ENCODE measurements around the gene CCDC74B. TPM values are rescaled to one million over a fixed set of nuclear protein-coding genes. Genes with fewer than 3 reads are reported as not detected.
A peak's percentile ranks its signal among the peaks of the same experiment; 100 is the strongest.
"Not testable (repeated sequence)": the region's sequence is repeated elsewhere in the genome, so short reads cannot be mapped to it uniquely, and the experiment has no call there.

CCDC74B gene
- total RNA-seq, 1 experiment from 2014 or later, result 0.85 TPM

GRCh38 chr2:130166611-130167010, 21.7 kb upstream of the CCDC74B start:
- not testable (repeated sequence) for DNase-seq (ENCODE audit: low read depth)

GRCh38 chr2:130165293-130166016, 20.5 kb upstream of the CCDC74B start:
- no peak for DNase-seq (ENCODE audit: low read depth)

GRCh38 chr2:130162968-130163367, 18.1 kb upstream of the CCDC74B start:
- DNase-seq (ENCODE audit: low read depth), result no peak

GRCh38 chr2:130162486-130162885, 17.6 kb upstream of the CCDC74B start:
- not testable (repeated sequence) for DNase-seq (ENCODE audit: low read depth)

GRCh38 chr2:130160838-130161705, 16.2 kb upstream of the CCDC74B start:
- not testable (repeated sequence) for DNase-seq (ENCODE audit: low read depth)

GRCh38 chr2:130160131-130160530, 15.2 kb upstream of the CCDC74B start:
- DNase-seq (ENCODE audit: low read depth), result no peak

- DNase-seq (ENCODE audit: low read depth), result not testable (repeated sequence)
Measured at GRCh38 chr2:130159376-130159775, 14.5 kb upstream of the CCDC74B start.

GRCh38 chr2:130158631-130159030, 13.7 kb upstream of the CCDC74B start:
- DNase-seq (ENCODE audit: low read depth), result no peak

GRCh38 chr2:130157825-130158514, 13.1 kb upstream of the CCDC74B start:
- not testable (repeated sequence) for DNase-seq (ENCODE audit: low read depth)

GRCh38 chr2:130157354-130157753, 12.4 kb upstream of the CCDC74B start:
- DNase-seq (ENCODE audit: low read depth), result not testable (repeated sequence)

- DNase-seq (ENCODE audit: low read depth), result no peak
Measured at GRCh38 chr2:130156624-130157004, 11.7 kb upstream of the CCDC74B start.

GRCh38 chr2:130155956-130156623, 11.2 kb upstream of the CCDC74B start:
- DNase-seq (ENCODE audit: low read depth), result peak; percentile 49

- DNase-seq (ENCODE audit: low read depth), result no peak
Measured at GRCh38 chr2:130154773-130155765, 10.2 kb upstream of the CCDC74B start.

- DNase-seq (ENCODE audit: low read depth), result not testable (repeated sequence)
Measured at GRCh38 chr2:130154423-130154770, 9.5 kb upstream of the CCDC74B start.

GRCh38 chr2:130153721-130154422, 9.0 kb upstream of the CCDC74B start:
- DNase-seq (ENCODE audit: low read depth), result not testable (repeated sequence)

- DNase-seq (ENCODE audit: low read depth), result no peak
Measured at GRCh38 chr2:130152816-130153595, 8.1 kb upstream of the CCDC74B start.

GRCh38 chr2:130152136-130152815, 7.4 kb upstream of the CCDC74B start:
- DNase-seq (ENCODE audit: low read depth), result not testable (repeated sequence)

GRCh38 chr2:130151145-130151512, 6.2 kb upstream of the CCDC74B start:
- not testable (repeated sequence) for DNase-seq (ENCODE audit: low read depth)

All from HT1080 (cell line).